Nephron (organoid): Measurements from ENCODE around the gene FGD2.

Experiments
- H3K27ac Mint-ChIP-seq, 3 experiments: 2 replicates each; pipeline ENCODE4 v1.8.0; 2020; ENCODE audit warnings: mixed read lengths in 3 of 3, mild to moderate bottlenecking in 2 of 3, moderate library complexity in 1 of 3
- H3K27me3 Mint-ChIP-seq: 2 replicates; pipeline ENCODE4 v1.8.0; 2021; ENCODE audit warnings: low read depth, mild to moderate bottlenecking, moderate library complexity, mixed read lengths
- H3K36me3 Mint-ChIP-seq: 2 replicates; pipeline ENCODE4 v1.8.0; 2020; ENCODE audit warnings: low read depth, mixed read lengths
- H3K4me1 Mint-ChIP-seq: 2 replicates; pipeline ENCODE4 v1.8.0; 2020; ENCODE audit warnings: mixed read lengths
- H3K4me3 Mint-ChIP-seq, 3 experiments: 2 replicates each; pipeline ENCODE4 v1.8.0; 2020; ENCODE audit warnings: mild to moderate bottlenecking in 3 of 3, mixed read lengths in 3 of 3, moderate library complexity in 2 of 3
- H3K9me3 Mint-ChIP-seq: 2 replicates; pipeline ENCODE4 v1.8.0; 2020; ENCODE audit warnings: mixed read lengths
- CTCF ChIP-seq, 3 experiments: fragments of 200-600 bp; sonication (generic); IDR thresholded peaks; one replicate each; pipeline ENCODE4 v1.5.0; 2021; ENCODE audit warnings: antibody characterized with exemption in 3 of 3; ENCODE audit not compliant: unreplicated experiment in 3 of 3

The FGD2 gene

GRCh38 chr6:37011656-37012378 lies 6.4 kb downstream of the FGD2 start:
- no peaks in the 10 kb centered on the region for H3K27me3 Mint-ChIP-seq
- no peak overlapping the region for H3K4me3 Mint-ChIP-seq
- H3K9me3 Mint-ChIP-seq: no peaks in the 10 kb centered on the region
- no peak overlapping the region for H3K27ac Mint-ChIP-seq
- TF ChIP-seq CTCF (IDR thresholded peaks at IDR 0.05; ENCODE audit: unreplicated experiment in 3 of 3): no peak
- H3K4me1 Mint-ChIP-seq: no peaks in the 10 kb centered on the region
- H3K36me3 Mint-ChIP-seq: no peaks in the 10 kb centered on the region

GRCh38 chr6:37013516-37014491 lies 8.3 kb downstream of the FGD2 start:
- no peak for TF ChIP-seq CTCF (IDR thresholded peaks at IDR 0.05; ENCODE audit: unreplicated experiment in 3 of 3)
- H3K4me3 Mint-ChIP-seq: no peak overlapping the region
- peaks cover 8% of the 10 kb centered on the region for H3K4me1 Mint-ChIP-seq
- no peaks in the 10 kb centered on the region for H3K27me3 Mint-ChIP-seq
- no peaks in the 10 kb centered on the region for H3K9me3 Mint-ChIP-seq
- H3K27ac Mint-ChIP-seq: no peak overlapping the region
- no peaks in the 10 kb centered on the region for H3K36me3 Mint-ChIP-seq

DNA sequence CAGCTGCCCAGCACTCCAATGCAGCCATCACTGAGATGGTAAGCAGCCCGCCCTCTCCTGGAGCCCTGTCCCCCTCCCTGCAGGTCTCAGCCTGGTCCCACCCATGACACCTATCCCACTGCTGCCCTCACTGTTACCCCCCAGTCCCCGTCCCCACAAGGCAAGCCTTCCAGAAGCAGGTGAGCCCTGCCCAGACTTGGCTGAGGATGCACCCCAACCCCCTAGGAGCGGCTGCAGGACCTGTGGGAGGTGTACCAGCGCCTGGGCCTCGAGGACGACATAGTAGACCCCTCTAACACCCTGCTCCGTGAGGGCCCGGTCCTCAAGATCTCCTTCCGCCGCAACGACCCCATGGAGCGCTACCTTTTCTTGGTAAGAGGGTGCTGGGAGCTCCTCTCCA lies 9.2 kb downstream of the FGD2 start:
- Mint-ChIP-seq H3K36me3 (no peaks in the 10 kb centered on the region), H3K9me3 (no peaks in the 10 kb centered on the region), H3K27me3 (no peaks in the 10 kb centered on the region), H3K4me3 (no peak overlapping the region), H3K4me1 (peaks cover 14% of the 10 kb centered on the region), H3K27ac (no peak overlapping the region)
- TF ChIP-seq CTCF (IDR thresholded peaks at IDR 0.05; ENCODE audit: unreplicated experiment in 3 of 3): no peak

- H3K27me3 Mint-ChIP-seq: no peaks in the 10 kb centered on the region
- H3K36me3 Mint-ChIP-seq: no peaks in the 10 kb centered on the region
- no peak for TF ChIP-seq CTCF (IDR thresholded peaks at IDR 0.05; ENCODE audit: unreplicated experiment in 3 of 3)
Measured at GRCh38 chr6:37015532-37015931, 10.1 kb downstream of the FGD2 start.

GRCh38 chr6:37016995-37017394 lies 11.5 kb downstream of the FGD2 start:
- peaks cover 4% of the 10 kb centered on the region for H3K27me3 Mint-ChIP-seq
- no peak overlapping the region for H3K4me3 Mint-ChIP-seq
- no peak overlapping the region for H3K27ac Mint-ChIP-seq

More at GRCh38 chr6:37015532-37015931, 10.1 kb downstream of the FGD2 start:
- H3K27ac Mint-ChIP-seq: no peak overlapping the region
- H3K4me1 Mint-ChIP-seq: peaks cover 15% of the 10 kb centered on the region
- no peaks in the 10 kb centered on the region for H3K9me3 Mint-ChIP-seq
- no peak overlapping the region for H3K4me3 Mint-ChIP-seq

More at GRCh38 chr6:37016995-37017394, 11.5 kb downstream of the FGD2 start:
- H3K4me1 Mint-ChIP-seq: peaks cover 19% of the 10 kb centered on the region
- H3K36me3 Mint-ChIP-seq: no peaks in the 10 kb centered on the region
- no peaks in the 10 kb centered on the region for H3K9me3 Mint-ChIP-seq
- TF ChIP-seq CTCF (IDR thresholded peaks at IDR 0.05; ENCODE audit: unreplicated experiment in 3 of 3): no peak
